Trophoblast cell (in vitro differentiated cells and primary cell): ENCODE data around the gene PDCD2L.
"Not testable (repeated sequence)": the region's sequence is repeated elsewhere in the genome, so short reads cannot be mapped to it uniquely, and the experiment has no call there.

Experiments used
- DNase-seq, 2 donors: peaks; one replicate each; pipeline ENCODE4 v3.0.0-alpha.2; 2016
- H2AFZ ChIP-seq: 2 replicates; pipeline ENCODE4 v1.6.1; 2013; ENCODE audit warnings: low read length, moderate library complexity, mild to moderate bottlenecking; ENCODE audit not compliant: insufficient read depth, poor library complexity
- H2AK5ac ChIP-seq: 2 replicates; pipeline ENCODE4 v1.6.1; 2013; ENCODE audit warnings: mild to moderate bottlenecking, low read length
- H2BK120ac ChIP-seq: 2 replicates; pipeline ENCODE4 v1.6.1; 2013; ENCODE audit warnings: low read length, mild to moderate bottlenecking, moderate library complexity; ENCODE audit not compliant: insufficient read depth, poor library complexity
- H2BK12ac ChIP-seq: 2 replicates; pipeline ENCODE4 v1.6.1; 2013; ENCODE audit warnings: mild to moderate bottlenecking, low read length, moderate library complexity
- H2BK5ac ChIP-seq: 2 replicates; pipeline ENCODE4 v1.6.1; 2013; ENCODE audit warnings: low read length, low read depth, moderate library complexity, mild to moderate bottlenecking; ENCODE audit not compliant: poor library complexity
- H3K14ac ChIP-seq: 2 replicates; pipeline ENCODE4 v1.6.1; 2013; ENCODE audit warnings: mild to moderate bottlenecking, low read length
- H3K18ac ChIP-seq: 2 replicates; pipeline ENCODE4 v1.6.1; 2013; ENCODE audit warnings: mild to moderate bottlenecking, low read length
- H3K23ac ChIP-seq: 2 replicates; pipeline ENCODE4 v1.6.1; 2013; ENCODE audit warnings: low read length
- H3K27ac ChIP-seq: 2 replicates; pipeline ENCODE4 v1.5.1; 2013; ENCODE audit warnings: low read depth, mild to moderate bottlenecking, inconsistent platforms, low read length, moderate library complexity
- H3K27me3 ChIP-seq: 2 replicates; pipeline ENCODE4 v1.6.1; 2013; ENCODE audit warnings: inconsistent platforms, mild to moderate bottlenecking, low read length, moderate library complexity; ENCODE audit not compliant: insufficient read depth
- H3K36me3 ChIP-seq, 2 experiments: 1 replicate in 1 of 2; 2 replicates in 1 of 2; pipeline ENCODE4 v1.6.1; 2013; ENCODE audit warnings: low read length in 2 of 2, mild to moderate bottlenecking in 2 of 2, moderate library complexity in 1 of 2; ENCODE audit not compliant: insufficient read depth in 2 of 2, control insufficient read depth in 1 of 2
- H3K4ac ChIP-seq: 2 replicates; pipeline ENCODE4 v1.6.1; 2013; ENCODE audit warnings: low read depth, mild to moderate bottlenecking, low read length, moderate library complexity
- H3K4me1 ChIP-seq, 2 experiments: 1 replicate in 1 of 2; 2 replicates in 1 of 2; pipeline ENCODE4 v1.6.1; 2013; ENCODE audit warnings: low read length in 2 of 2, mild to moderate bottlenecking in 2 of 2, moderate library complexity in 1 of 2; ENCODE audit not compliant: insufficient read depth in 2 of 2, control insufficient read depth in 1 of 2
- H3K4me2 ChIP-seq: 2 replicates; pipeline ENCODE4 v1.6.1; 2013; ENCODE audit warnings: inconsistent platforms, mild to moderate bottlenecking, low read length, moderate library complexity
- H3K4me3 ChIP-seq: 2 replicates; pipeline ENCODE4 v1.5.1; 2013; ENCODE audit warnings: mild to moderate bottlenecking, low read depth, low read length, inconsistent platforms
- H3K79me1 ChIP-seq: one replicate; pipeline ENCODE4 v1.6.1; 2013; ENCODE audit warnings: low read length
- H3K79me2 ChIP-seq: 2 replicates; pipeline ENCODE4 v1.6.1; 2013; ENCODE audit warnings: low read length, mild to moderate bottlenecking; ENCODE audit not compliant: control insufficient read depth, insufficient read depth, poor library complexity
- H3K9ac ChIP-seq: 2 replicates; pipeline ENCODE4 v1.6.1; 2013; ENCODE audit warnings: mild to moderate bottlenecking, low read length
- H3K9me3 ChIP-seq: 2 replicates; pipeline ENCODE4 v1.6.1; 2013; ENCODE audit warnings: low read depth, mild to moderate bottlenecking, control low read depth, inconsistent platforms, low read length; ENCODE audit not compliant: insufficient read depth
- H4K12ac ChIP-seq: 2 replicates; pipeline ENCODE4 v1.6.1; 2013; ENCODE audit warnings: low read depth, mild to moderate bottlenecking, low read length, moderate library complexity
- H4K8ac ChIP-seq: 2 replicates; pipeline ENCODE4 v1.6.1; 2013; ENCODE audit warnings: low read depth, mild to moderate bottlenecking, low read length, moderate library complexity
- H4K91ac ChIP-seq: one replicate; pipeline ENCODE4 v1.6.1; 2013; ENCODE audit warnings: low read depth, mild to moderate bottlenecking, low read length, moderate library complexity
- WGBS: extraction: QIAGEN DNeasy Blood & Tissue Kit; methylation state at CpG from one replicate; pipeline ENCODE4 v1.1.7; 2013; ENCODE audit warnings: missing lambda C conversion rate; ENCODE audit not compliant: insufficient read length, insufficient coverage; ENCODE audit errors: extremely low coverage; 5-methylcytosine and 5-hydroxymethylcytosine counted together

Gene PDCD2L

GRCh38 chr19:34383599-34383998 lies 20.6 kb upstream of the PDCD2L start:
- DNase-seq: no peak
- no peak overlapping the region for H3K4ac ChIP-seq
- no peak overlapping the region for H2AK5ac ChIP-seq
- WGBS: no CpG with 5 or more reads among the region's 5 CpGs
- no peak overlapping the region for H3K4me2 ChIP-seq
- H3K79me1 ChIP-seq: peaks cover 1% of the 10 kb centered on the region
- H3K18ac ChIP-seq: no peak overlapping the region
- no peak overlapping the region for H3K9ac ChIP-seq
- no peak overlapping the region for H3K27ac ChIP-seq
- no peak overlapping the region for H4K91ac ChIP-seq
- H3K79me2 ChIP-seq: no peaks in the 10 kb centered on the region
- no peak overlapping the region for H4K8ac ChIP-seq
- H2BK120ac ChIP-seq: no peak overlapping the region
- peaks cover 21 to 31% of the 10 kb centered on the region in 2 experiments for H3K4me1 ChIP-seq
- H2AFZ ChIP-seq: no peak overlapping the region
- H3K4me3 ChIP-seq: no peak overlapping the region
- no peak overlapping the region for H2BK12ac ChIP-seq
- peaks cover 4% of the 10 kb centered on the region for H3K9me3 ChIP-seq
- H2BK5ac ChIP-seq: no peak overlapping the region
- H3K23ac ChIP-seq: no peak overlapping the region
- no peak overlapping the region for H3K14ac ChIP-seq
- no peak overlapping the region for H4K12ac ChIP-seq
- peaks cover 43 to 52% of the 10 kb centered on the region in 2 experiments for H3K36me3 ChIP-seq
- H3K27me3 ChIP-seq: no peaks in the 10 kb centered on the region

GRCh38 chr19:34386645-34387445 lies 17.4 kb upstream of the PDCD2L start:
- no CpG with 5 or more reads among the region's 9 CpGs for WGBS
- DNase-seq: peak; percentile 59 to 80
- no peak overlapping the region for H3K4me2 ChIP-seq
- H3K18ac ChIP-seq: no peak overlapping the region
- H3K79me2 ChIP-seq: no peaks in the 10 kb centered on the region
- H3K23ac ChIP-seq: no peak overlapping the region
- peak overlapping the region; percentile 9 for H2BK12ac ChIP-seq
- peaks cover 1% of the 10 kb centered on the region for H3K79me1 ChIP-seq
- H2AFZ ChIP-seq: no peak overlapping the region
- no peak overlapping the region for H2AK5ac ChIP-seq
- peaks cover 31 to 52% of the 10 kb centered on the region in 2 experiments for H3K36me3 ChIP-seq
- H3K4ac ChIP-seq: no peak overlapping the region
- H3K9ac ChIP-seq: no peak overlapping the region
- no peak overlapping the region for H2BK5ac ChIP-seq
- no peak overlapping the region for H4K8ac ChIP-seq
- H3K4me1 ChIP-seq: peaks cover 21 to 31% of the 10 kb centered on the region in 2 experiments
- H3K27me3 ChIP-seq: no peaks in the 10 kb centered on the region
- H3K4me3 ChIP-seq: no peak overlapping the region
- no peak overlapping the region for H2BK120ac ChIP-seq
- H4K91ac ChIP-seq: peak overlapping the region; percentile 22
- H3K27ac ChIP-seq: peak overlapping the region; percentile 57
- no peak overlapping the region for H3K14ac ChIP-seq
- H4K12ac ChIP-seq: no peak overlapping the region
- H3K9me3 ChIP-seq: peaks cover 11% of the 10 kb centered on the region

DNA sequence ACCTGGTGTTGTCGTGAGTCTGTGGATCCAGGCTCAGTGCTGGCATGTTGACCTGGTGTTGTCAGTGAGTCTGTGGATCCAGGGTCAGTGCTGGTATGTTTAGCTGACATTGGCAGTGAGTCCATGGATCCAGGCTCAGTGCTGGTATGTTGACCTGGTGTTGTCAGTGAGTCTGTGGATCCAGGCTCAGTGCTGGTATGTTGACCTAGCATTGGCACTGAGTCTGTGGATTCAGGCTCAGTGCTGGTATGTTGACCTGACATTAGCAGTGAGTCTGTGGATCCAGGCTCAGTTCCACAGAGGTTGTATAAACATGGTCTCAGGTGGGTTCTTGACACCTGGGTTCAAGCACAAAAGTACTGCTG lies 16.8 kb upstream of the PDCD2L start:
- Histone ChIP-seq H2BK5ac (no peak overlapping the region), H3K9me3 (peaks cover 12% of the 10 kb centered on the region), H3K4me1 (peaks cover 21 to 31% of the 10 kb centered on the region in 2 experiments), H3K4ac (no peak overlapping the region), H4K91ac (no peak overlapping the region), H3K14ac (no peak overlapping the region), H3K18ac (no peak overlapping the region), H3K27ac (peak overlapping the region; percentile 25), H4K12ac (no peak overlapping the region), H2BK12ac (no peak overlapping the region), H3K4me3 (no peak overlapping the region), H3K79me1 (peaks cover 1% of the 10 kb centered on the region), H3K4me2 (no peak overlapping the region), H3K79me2 (no peaks in the 10 kb centered on the region), H2AK5ac (no peak overlapping the region), H2AFZ (no peak overlapping the region), H2BK120ac (no peak overlapping the region), H3K27me3 (no peaks in the 10 kb centered on the region), H3K36me3 (peaks cover 27 to 50% of the 10 kb centered on the region in 2 experiments), H3K9ac (no peak overlapping the region), H3K23ac (no peak overlapping the region), H4K8ac (no peak overlapping the region)
- no peak for DNase-seq
- WGBS: no CpG with 5 or more reads among the region's 1 CpG

DNA sequence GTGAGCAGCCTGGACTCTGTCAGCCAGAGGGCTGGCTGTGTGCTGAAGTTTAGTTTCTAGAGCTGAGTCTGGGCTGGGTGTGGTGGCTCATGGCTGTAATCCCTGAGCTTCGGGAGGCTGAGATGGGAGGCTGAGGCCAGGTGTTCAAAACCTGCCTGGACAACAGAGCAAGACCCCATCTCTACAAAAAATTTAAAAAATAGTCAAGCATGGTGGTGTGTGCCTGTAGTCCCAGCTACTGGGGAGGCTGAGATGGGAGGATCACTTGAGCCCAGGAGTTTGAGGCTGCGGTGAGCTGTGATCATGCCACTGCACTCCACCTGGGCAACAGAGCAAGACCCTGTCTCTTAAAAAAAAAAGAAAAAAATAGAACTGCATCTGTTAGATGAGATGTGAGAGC lies 15.5 kb upstream of the PDCD2L start:
- not testable (repeated sequence) for H4K12ac ChIP-seq

More for the DNA sequence above, 15.5 kb upstream of the PDCD2L start:
- not testable (repeated sequence) for H3K27ac ChIP-seq, H3K23ac ChIP-seq, H3K4ac ChIP-seq, H2BK5ac ChIP-seq, H3K4me2 ChIP-seq, H4K8ac ChIP-seq, H3K4me3 ChIP-seq, H3K79me2 ChIP-seq, H3K27me3 ChIP-seq, H2BK120ac ChIP-seq, H2AK5ac ChIP-seq, DNase-seq, H3K14ac ChIP-seq, H3K18ac ChIP-seq, H3K79me1 ChIP-seq, H4K91ac ChIP-seq, H2AFZ ChIP-seq, H2BK12ac ChIP-seq, H3K9ac ChIP-seq
- Histone ChIP-seq H3K4me1 (peaks cover 16 to 25% of the 10 kb centered on the region in 2 experiments), H3K36me3 (peaks cover 29 to 48% of the 10 kb centered on the region in 2 experiments), H3K9me3 (peaks cover 12% of the 10 kb centered on the region)
- WGBS: no CpG with 5 or more reads among the region's 2 CpGs
